ENCODE measurements around the gene RBBP5.

Gene RBBP5

DNA sequence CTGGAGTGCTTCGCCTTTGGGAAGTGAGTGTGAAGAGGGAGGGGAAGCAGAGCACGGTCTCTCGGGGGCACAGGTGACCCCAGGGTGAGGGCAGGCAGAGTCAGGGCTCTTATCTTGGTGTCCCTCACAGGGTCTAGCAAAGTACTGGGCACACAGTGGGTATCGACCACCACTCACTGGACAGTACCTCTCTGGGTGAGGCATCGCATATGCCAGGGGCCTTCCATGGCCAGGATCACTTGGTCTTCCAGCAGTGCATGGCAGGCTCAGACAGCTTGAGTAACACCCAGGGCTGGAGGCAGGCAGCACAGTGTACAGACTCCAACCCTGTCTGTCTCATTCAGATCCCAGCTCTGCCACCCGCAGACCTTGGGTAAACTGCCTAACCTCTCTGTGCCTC is 62.1 kb downstream of the RBBP5 start:
- Histone ChIP-seq H3K4me2 (ENCODE audit: low read length) (no peak overlapping the region), H3K79me2 (ENCODE audit: control insufficient read depth, low read length) (no peaks in the 10 kb centered on the region), H3K27me3 (ENCODE audit: control insufficient read depth, low read length) (0 out of 2 replicates have a peak, but pooled peaks cover 5% of the 10 kb centered on the region), H3K9me2 (replicated peaks; ENCODE audit: control insufficient read depth, low read length) (no peaks in the 10 kb centered on the region), H4K20me1 (ENCODE audit: control insufficient read depth, insufficient read depth, low read depth, low read length) (no peaks in the 10 kb centered on the region), H3F3A (ENCODE audit: control insufficient read depth, insufficient read depth) (no peaks in the 10 kb centered on the region), H3K9me3 (ENCODE audit: control insufficient read depth, insufficient read depth, low read length) (no peaks in the 10 kb centered on the region), H3K4me3 (ENCODE audit: low read length) (no peak overlapping the region), H3K27ac (ENCODE audit: low read depth, low read length) (no peak overlapping the region), H3K4me1 (ENCODE audit: control insufficient read depth, low read length) (no peaks in the 10 kb centered on the region), H3K36me3 (ENCODE audit: control insufficient read depth, low read length) (no peaks in the 10 kb centered on the region)
- TF ChIP-seq EZH2phosphoT487 (IDR thresholded peaks at IDR 0.05; ENCODE audit: borderline replicate concordance, low read length) = no peak
- TF ChIP-seq, protein P1, sequence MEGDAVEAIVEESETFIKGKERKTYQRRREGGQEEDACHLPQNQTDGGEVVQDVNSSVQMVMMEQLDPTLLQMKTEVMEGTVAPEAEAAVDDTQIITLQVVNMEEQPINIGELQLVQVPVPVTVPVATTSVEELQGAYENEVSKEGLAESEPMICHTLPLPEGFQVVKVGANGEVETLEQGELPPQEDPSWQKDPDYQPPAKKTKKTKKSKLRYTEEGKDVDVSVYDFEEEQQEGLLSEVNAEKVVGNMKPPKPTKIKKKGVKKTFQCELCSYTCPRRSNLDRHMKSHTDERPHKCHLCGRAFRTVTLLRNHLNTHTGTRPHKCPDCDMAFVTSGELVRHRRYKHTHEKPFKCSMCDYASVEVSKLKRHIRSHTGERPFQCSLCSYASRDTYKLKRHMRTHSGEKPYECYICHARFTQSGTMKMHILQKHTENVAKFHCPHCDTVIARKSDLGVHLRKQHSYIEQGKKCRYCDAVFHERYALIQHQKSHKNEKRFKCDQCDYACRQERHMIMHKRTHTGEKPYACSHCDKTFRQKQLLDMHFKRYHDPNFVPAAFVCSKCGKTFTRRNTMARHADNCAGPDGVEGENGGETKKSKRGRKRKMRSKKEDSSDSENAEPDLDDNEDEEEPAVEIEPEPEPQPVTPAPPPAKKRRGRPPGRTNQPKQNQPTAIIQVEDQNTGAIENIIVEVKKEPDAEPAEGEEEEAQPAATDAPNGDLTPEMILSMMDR (IDR thresholded peaks at IDR 0.05; ENCODE audit: low read depth, low read length, poor library complexity, severe bottlenecking) = no peak

DNA sequence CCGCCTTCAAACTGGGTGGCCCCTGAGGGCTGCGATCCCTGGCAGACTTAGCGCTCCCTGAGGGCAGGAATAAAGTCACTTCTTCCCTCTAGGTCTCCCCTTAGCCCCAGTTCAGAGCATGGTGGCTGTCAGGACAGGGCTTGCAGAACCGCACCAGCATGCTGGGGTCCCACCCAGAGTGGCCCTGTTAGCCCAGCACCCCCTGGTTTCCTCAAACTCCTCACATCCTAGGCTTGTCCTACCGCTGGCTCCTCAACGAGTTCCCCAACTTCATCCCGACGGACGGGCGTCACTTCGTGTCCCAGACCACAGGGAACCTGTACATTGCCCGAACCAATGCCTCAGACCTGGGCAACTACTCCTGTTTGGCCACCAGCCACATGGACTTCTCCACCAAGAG is 62.9 kb downstream of the RBBP5 start:
- no peaks in the 10 kb centered on the region for H4K20me1 ChIP-seq (ENCODE audit: control insufficient read depth, insufficient read depth, low read depth, low read length)
- H3K9me2 ChIP-seq (replicated peaks; ENCODE audit: control insufficient read depth, low read length) = no peaks in the 10 kb centered on the region
- no peaks in the 10 kb centered on the region for H3K79me2 ChIP-seq (ENCODE audit: control insufficient read depth, low read length)
- no peak overlapping the region for H3K4me3 ChIP-seq (ENCODE audit: low read length)
- H3K27ac ChIP-seq (ENCODE audit: low read depth, low read length) = no peak overlapping the region
- H3K4me1 ChIP-seq (ENCODE audit: control insufficient read depth, low read length) = no peaks in the 10 kb centered on the region
- no peaks in the 10 kb centered on the region for H3F3A ChIP-seq (ENCODE audit: control insufficient read depth, insufficient read depth)
- no peaks in the 10 kb centered on the region for H3K36me3 ChIP-seq (ENCODE audit: control insufficient read depth, low read length)
- H3K4me2 ChIP-seq (ENCODE audit: low read length) = no peak overlapping the region
- H3K9me3 ChIP-seq (ENCODE audit: control insufficient read depth, insufficient read depth, low read length) = no peaks in the 10 kb centered on the region
- TF ChIP-seq, protein P1 (IDR thresholded peaks at IDR 0.05; ENCODE audit: low read depth, low read length, poor library complexity, severe bottlenecking) = no peak
- no peak for TF ChIP-seq EZH2phosphoT487 (IDR thresholded peaks at IDR 0.05; ENCODE audit: borderline replicate concordance, low read length)
- 0 out of 2 replicates have a peak, but pooled peaks cover 5% of the 10 kb centered on the region for H3K27me3 ChIP-seq (ENCODE audit: control insufficient read depth, low read length)

DNA sequence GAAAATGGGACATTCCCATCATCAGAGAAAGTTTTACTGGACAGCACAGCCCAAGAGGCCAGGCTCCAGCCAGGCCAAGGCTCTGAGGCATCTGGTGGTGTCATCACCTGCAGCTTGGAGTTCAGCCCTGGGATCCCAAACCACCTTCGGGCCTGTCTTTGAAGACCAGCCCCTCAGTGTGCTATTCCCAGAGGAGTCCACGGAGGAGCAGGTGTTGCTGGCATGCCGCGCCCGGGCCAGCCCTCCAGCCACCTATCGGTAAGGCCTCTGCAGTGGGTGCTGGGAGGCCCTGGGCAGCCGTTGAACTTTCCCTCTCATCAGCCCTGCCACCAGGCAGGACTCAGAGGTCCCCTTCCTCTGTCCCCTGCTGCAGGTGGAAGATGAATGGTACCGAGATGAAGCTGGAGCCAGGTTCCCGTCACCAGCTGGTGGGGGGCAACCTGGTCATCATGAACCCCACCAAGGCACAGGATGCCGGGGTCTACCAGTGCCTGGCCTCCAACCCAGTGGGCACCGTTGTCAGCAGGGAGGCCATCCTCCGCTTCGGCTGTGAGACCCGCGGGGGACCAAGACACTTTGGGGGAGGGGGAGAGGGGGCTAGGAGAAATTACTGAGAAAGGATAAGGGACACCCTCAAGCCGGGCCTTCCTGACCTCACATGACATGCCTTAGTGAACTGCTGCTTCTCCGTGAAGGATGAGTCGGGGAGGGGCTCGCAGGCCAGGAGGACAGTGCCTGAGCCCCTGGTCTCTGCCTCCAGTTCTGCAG is 63.8 kb downstream of the RBBP5 start:
- Histone ChIP-seq H3K9me2 (replicated peaks; ENCODE audit: control insufficient read depth, low read length) (no peaks in the 10 kb centered on the region), H3K9me3 (ENCODE audit: control insufficient read depth, insufficient read depth, low read length) (no peaks in the 10 kb centered on the region), H3F3A (ENCODE audit: control insufficient read depth, insufficient read depth) (no peaks in the 10 kb centered on the region), H3K27ac (ENCODE audit: low read depth, low read length) (no peak overlapping the region), H3K36me3 (ENCODE audit: control insufficient read depth, low read length) (no peaks in the 10 kb centered on the region), H3K27me3 (ENCODE audit: control insufficient read depth, low read length) (0 out of 2 replicates have a peak, but pooled peaks cover 5% of the 10 kb centered on the region), H3K79me2 (ENCODE audit: control insufficient read depth, low read length) (no peaks in the 10 kb centered on the region), H3K4me3 (ENCODE audit: low read length) (no peak overlapping the region), H4K20me1 (ENCODE audit: control insufficient read depth, insufficient read depth, low read depth, low read length) (no peaks in the 10 kb centered on the region), H3K4me2 (ENCODE audit: low read length) (no peak overlapping the region), H3K4me1 (ENCODE audit: control insufficient read depth, low read length) (no peaks in the 10 kb centered on the region)
- TF ChIP-seq EZH2phosphoT487 (IDR thresholded peaks at IDR 0.05; ENCODE audit: borderline replicate concordance, low read length) = no peak
- TF ChIP-seq, protein P1 (IDR thresholded peaks at IDR 0.05; ENCODE audit: low read depth, low read length, poor library complexity, severe bottlenecking) = no peak

Measured in DOHH2 (cell line).